Esophagus squamous epithelium (tissue), 5 donors: ENCODE results near the gene NOC4L. TPM values are rescaled to one million over a fixed set of nuclear protein-coding genes. Genes with fewer than 3 reads are reported as not detected.

Experiments
- DNase-seq: peaks from one replicate; lab custom pipeline; 2025; lab: John Stamatoyannopoulos, UW
- H3K27ac ChIP-seq, 4 donors: fragments of 200-600 bp; sonication (generic); one replicate each; pipeline ENCODE4 v1.5.1; 2016 to 2019; ENCODE audit warnings: mild to moderate bottlenecking in 1 of 4
- H3K27me3 ChIP-seq, 4 donors: fragments of 200-600 bp; sonication (generic); 1 replicate in 3 of 4; 2 replicates in 1 of 4; pipeline versions ENCODE4 v1.5.1 to v1.6.0; 2017 to 2021; ENCODE audit warnings: antibody characterized with exemption in 1 of 4
- H3K36me3 ChIP-seq, 3 donors: fragments of 200-600 bp; sonication (generic); one replicate each; pipeline ENCODE4 v1.5.1; 2016 to 2019
- H3K4me1 ChIP-seq, 3 donors: fragments of 200-600 bp; sonication (generic); one replicate each; pipeline ENCODE4 v1.5.1; 2017 to 2019
- H3K4me3 ChIP-seq, 4 donors: fragments of 200-600 bp; sonication (generic); 1 replicate in 3 of 4; 2 replicates in 1 of 4; pipeline ENCODE4 v1.5.1; 2016 to 2019; ENCODE audit warnings: mild to moderate bottlenecking in 2 of 4, moderate library complexity in 1 of 4
- H3K9me3 ChIP-seq, 3 donors: fragments of 200-600 bp; sonication (generic); one replicate each; pipeline ENCODE4 v1.5.1; 2016 to 2019
- POLR2A ChIP-seq, 4 donors: fragments of 450-650 bp; IDR thresholded peaks; one replicate each; pipeline ENCODE4 v1.6.1; 2017; ENCODE audit warnings: antibody characterized with exemption in 4 of 4, mild to moderate bottlenecking in 4 of 4, moderate library complexity in 3 of 4
- WGBS, 2 donors: methylation state at CpG; one replicate each; pipeline ENCODE4 v1.1.5; 2018; 5-methylcytosine and 5-hydroxymethylcytosine counted together
- intact Hi-C: fragments of 100-400 bp; cut with DNase I; formaldehyde crosslinking; loops from one replicate; pipeline ENCODE4 v1.15.0; 2022
- total RNA-seq, 4 donors: library from RNA; depleted of rRNA; stranded (reverse); fragments of >200 nt; gene quantifications; one replicate each; pipeline ENCODE4 v1.1.0, GENCODE V29; 2016
- TF ChIP-seq, protein P1 (sequence below), 6 experiments: fragments of 450-650 bp in 4 of 6; fragments of 200-600 bp in 2 of 6; sonication (generic) in 2 of 6; IDR thresholded peaks; one replicate each; pipeline ENCODE4 v1.5.1; 2016 to 2019; ENCODE audit warnings: antibody characterized with exemption in 6 of 6, mild to moderate bottlenecking in 4 of 6, moderate library complexity in 4 of 6
- donor health status: DM: yes; HTN: yes; CAD: no.

Gene NOC4L
- total RNA-seq, 4 donors from 2014 or later = 9.6 to 12.1 (median 11.1) TPM

DNA sequence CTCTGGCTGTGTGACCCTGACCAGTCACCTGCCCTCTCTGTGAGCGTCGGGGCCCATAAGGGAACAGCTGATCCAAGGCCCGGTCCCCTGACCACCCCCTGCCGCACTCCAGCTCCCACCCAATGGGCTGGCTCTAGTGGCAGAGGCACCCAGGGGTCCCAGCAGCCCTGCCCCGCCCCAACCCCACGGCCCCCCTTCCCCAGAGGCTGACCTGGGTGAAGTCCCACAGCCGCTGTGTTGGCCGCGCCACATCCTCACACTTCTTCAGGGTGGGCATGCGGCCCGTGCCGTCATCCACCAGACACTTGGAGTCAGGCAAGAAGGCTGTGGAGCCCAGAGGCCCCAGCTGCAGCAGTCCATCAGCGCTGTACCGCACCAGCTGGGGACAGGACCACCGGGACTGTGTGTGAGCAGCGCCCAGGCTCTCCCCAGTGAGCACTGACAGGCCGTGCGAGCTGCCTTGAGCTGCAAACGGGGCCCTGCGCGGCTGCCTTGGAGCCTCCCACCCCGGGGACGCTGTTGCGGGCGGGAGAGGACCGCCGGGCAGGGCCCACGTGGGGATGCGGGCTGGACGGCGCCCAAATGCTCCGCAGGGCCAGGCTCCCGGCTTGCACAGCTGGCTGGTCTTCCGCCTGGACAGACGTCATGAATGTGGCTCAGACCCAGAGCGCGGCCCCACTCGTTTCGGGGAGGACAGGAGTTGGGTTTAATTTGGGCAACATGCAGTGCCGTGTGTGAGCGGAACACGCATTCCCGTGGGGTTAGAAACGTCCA is 53.5 kb downstream of the NOC4L start:
- H3K27me3 ChIP-seq = peaks cover 0 to 84% (median 0%) of the 10 kb centered on the region in 4 donors
- TF ChIP-seq, protein P1, sequence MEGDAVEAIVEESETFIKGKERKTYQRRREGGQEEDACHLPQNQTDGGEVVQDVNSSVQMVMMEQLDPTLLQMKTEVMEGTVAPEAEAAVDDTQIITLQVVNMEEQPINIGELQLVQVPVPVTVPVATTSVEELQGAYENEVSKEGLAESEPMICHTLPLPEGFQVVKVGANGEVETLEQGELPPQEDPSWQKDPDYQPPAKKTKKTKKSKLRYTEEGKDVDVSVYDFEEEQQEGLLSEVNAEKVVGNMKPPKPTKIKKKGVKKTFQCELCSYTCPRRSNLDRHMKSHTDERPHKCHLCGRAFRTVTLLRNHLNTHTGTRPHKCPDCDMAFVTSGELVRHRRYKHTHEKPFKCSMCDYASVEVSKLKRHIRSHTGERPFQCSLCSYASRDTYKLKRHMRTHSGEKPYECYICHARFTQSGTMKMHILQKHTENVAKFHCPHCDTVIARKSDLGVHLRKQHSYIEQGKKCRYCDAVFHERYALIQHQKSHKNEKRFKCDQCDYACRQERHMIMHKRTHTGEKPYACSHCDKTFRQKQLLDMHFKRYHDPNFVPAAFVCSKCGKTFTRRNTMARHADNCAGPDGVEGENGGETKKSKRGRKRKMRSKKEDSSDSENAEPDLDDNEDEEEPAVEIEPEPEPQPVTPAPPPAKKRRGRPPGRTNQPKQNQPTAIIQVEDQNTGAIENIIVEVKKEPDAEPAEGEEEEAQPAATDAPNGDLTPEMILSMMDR (IDR thresholded peaks at IDR 0.05) = no peak
- TF ChIP-seq POLR2A (IDR thresholded peaks at IDR 0.05) = no peak
- no peak overlapping the region for H3K27ac ChIP-seq
- no peaks in the 10 kb centered on the region for H3K36me3 ChIP-seq
- peaks cover 0 to 14% (median 5%) of the 10 kb centered on the region in 3 donors for H3K9me3 ChIP-seq
- DNase-seq = no peak
- H3K4me3 ChIP-seq = no peak overlapping the region
- intact Hi-C loops = no loop called here
- WGBS, 2 donors = 75% methylated on average over 16 of the region's 44 CpGs; no CpG with 5 or more reads in 1 of the 2 donors
- peaks cover 0 to 9% (median 0%) of the 10 kb centered on the region in 3 donors for H3K4me1 ChIP-seq

DNA sequence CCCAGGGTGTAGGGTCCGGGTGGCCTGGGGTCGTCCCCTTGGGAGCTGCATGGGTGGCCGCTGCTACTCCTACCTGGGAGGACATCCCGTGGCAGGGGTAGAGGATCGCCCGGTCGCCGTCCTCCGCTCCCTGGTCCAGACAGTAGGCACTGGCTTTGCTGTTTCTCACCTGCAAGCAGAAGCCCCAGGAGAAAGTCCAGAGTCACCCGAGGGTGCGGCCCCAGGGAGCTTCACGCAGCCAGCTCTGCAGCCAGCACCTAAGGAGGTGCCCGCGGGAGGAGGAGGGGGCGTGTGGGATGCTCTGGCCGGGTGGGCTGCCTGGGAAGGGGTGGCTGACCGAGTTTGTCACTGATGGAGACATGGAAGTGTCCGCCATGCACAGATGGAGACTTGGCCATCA is 54.8 kb downstream of the NOC4L start:
- no peak for DNase-seq
- Histone ChIP-seq H3K4me1 (peaks cover 0 to 9% (median 0%) of the 10 kb centered on the region in 3 donors), H3K36me3 (no peaks in the 10 kb centered on the region), H3K4me3 (no peak overlapping the region), H3K27ac (no peak overlapping the region), H3K27me3 (peaks cover 0 to 89% (median 0%) of the 10 kb centered on the region in 4 donors), H3K9me3 (peaks cover 0 to 5% (median 0%) of the 10 kb centered on the region in 3 donors)
- WGBS, 2 donors = no CpG with 5 or more reads among the region's 18 CpGs
- intact Hi-C loops = no loop called here
- no peak for TF ChIP-seq POLR2A (IDR thresholded peaks at IDR 0.05)
- TF ChIP-seq, protein P1 (IDR thresholded peaks at IDR 0.05) = no peak

DNA sequence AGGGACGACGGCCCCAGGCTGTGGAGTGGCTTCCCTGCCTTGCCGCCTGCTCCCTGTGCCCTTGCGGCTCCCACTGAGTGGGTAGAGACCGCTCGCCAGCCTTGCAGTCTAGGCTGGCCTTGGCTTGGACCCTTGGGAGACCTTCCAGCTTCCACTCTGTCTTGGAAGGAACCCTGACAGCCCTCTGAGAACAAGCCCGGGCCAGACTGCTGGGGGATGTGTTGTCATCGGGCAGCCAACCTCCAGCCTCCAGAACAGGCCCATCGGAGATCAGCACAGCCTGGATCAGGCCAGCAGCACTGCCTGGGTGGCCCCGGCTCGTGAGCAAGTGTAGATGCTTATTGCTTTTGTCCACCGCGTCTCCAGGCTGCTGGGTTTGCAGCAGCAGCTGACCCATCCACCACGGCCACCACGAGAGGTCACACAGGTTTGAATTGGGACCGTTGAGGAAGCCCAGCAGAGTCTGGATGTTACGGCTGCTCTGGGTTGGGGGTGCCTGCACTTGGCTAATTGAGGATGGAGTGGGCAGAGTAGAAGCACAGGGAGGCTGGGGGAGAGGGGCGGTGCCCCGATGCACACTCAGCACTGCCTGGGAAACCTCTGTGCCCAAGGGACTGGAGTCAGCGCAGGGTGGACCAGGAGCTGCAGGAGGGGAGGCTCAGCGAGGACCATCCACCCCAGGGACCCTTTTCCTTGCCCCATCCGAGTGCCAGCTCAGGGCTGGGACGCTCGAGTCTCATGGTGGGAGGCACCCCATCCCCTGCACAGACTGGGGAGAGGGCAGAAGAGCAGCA is 55.5 kb downstream of the NOC4L start:
- H3K27me3 ChIP-seq = peaks cover 0 to 92% (median 3%) of the 10 kb centered on the region in 4 donors
- intact Hi-C loops = no loop called here
- no peaks in the 10 kb centered on the region for H3K36me3 ChIP-seq
- WGBS, 2 donors = 20 to 71% methylated on average over 1 to 2 of the region's 24 CpGs
- DNase-seq = no peak
- H3K9me3 ChIP-seq = no peaks in the 10 kb centered on the region
- no peak overlapping the region for H3K27ac ChIP-seq
- no peak overlapping the region for H3K4me3 ChIP-seq
- H3K4me1 ChIP-seq = peaks cover 0 to 14% (median 0%) of the 10 kb centered on the region in 3 donors
- TF ChIP-seq, protein P1 (IDR thresholded peaks at IDR 0.05) = no peak
- no peak for TF ChIP-seq POLR2A (IDR thresholded peaks at IDR 0.05)

DNA sequence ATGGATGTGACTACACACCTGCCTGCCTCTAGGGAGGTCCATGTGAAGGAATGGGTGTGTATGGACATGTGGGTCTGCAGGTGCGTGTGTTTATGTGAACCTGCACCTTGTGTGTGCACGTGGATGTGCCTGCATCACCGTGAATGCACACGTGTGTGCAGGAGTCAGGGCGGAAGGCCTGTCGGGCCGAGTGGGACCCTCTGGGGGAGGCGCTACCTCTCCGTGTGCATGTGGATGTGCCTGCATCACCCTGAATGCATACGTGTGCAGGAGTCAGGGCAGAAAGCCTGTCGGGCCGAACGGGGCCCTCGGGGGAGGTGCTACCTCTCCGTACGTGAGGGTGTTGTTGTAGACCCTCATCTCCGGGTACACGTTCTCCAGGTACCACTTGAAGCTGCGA is 56.5 kb downstream of the NOC4L start:
- WGBS, 2 donors = 77 to 79% methylated on average over 6 to 8 of the region's 19 CpGs
- H3K4me1 ChIP-seq = peaks cover 0 to 24% (median 11%) of the 10 kb centered on the region in 3 donors
- no peaks in the 10 kb centered on the region for H3K9me3 ChIP-seq
- H3K27ac ChIP-seq = no peak overlapping the region
- no peak for DNase-seq
- H3K36me3 ChIP-seq = no peaks in the 10 kb centered on the region
- H3K4me3 ChIP-seq = no peak overlapping the region
- H3K27me3 ChIP-seq = peaks cover 4 to 92% (median 12%) of the 10 kb centered on the region in 4 donors
- TF ChIP-seq, protein P1 (IDR thresholded peaks at IDR 0.05) = no peak
- TF ChIP-seq POLR2A (IDR thresholded peaks at IDR 0.05) = no peak
- intact Hi-C loops = no loop called here
